ENCODE measurements around the gene IL37. TPM values are rescaled to one million over a fixed set of nuclear protein-coding genes. Genes with fewer than 3 reads are reported as not detected.

Gene IL37
- total RNA-seq, 1 experiment from 2014 or later, result 1.0 TPM

DNA sequence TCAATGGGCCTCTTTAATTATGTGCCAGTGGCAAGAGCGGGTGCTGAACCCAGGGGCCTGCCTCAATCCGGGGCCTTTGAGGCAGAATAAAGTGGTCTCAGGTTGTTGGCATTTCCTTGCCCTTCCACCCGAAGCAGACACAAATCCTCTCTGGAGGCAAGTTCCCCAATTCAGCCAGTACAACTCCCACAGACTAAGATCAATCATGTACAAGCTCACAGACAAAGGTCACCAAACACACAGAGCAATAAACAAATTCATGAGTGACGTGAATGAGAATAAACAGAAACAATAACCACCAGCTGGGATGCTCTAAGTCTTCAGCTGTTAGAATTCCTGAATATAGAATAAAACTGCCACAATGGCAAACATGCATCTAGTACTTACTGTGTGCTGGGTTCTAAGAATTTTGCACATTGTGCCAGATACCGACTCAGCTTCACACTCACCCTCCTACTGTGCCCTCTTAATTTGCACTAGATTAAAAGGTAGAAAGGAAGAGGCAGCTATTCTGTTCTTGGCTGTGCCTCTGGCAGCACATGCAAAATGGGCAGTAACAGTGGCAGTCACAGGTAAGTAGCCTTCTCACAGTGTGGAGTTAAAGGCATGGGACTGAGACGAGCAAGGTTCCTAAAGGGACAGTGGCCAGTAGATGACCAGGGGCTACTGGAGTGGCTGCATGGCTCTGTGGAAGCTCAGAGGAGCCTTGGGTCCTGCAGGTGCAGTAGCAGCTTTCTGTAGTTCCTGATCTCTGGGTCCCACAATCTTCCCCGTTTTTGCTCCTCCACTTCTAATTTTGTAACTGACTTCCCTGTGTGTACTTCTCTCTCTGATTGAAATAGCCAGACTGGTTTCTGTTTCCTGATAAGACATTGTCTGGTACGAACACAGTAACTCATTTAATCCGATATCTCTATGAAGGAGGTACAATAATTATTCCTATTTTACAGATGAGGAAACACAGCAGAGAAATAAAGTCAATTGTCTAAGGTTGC, 39.8 kb upstream of the IL37 start:
- no peak for DNase-seq
- Histone ChIP-seq H4K20me1 (ENCODE audit: insufficient read depth) (no peaks in the 10 kb centered on the region), H3K27ac (no peak overlapping the region), H2AFZ (no peak overlapping the region), H3K27me3 (ENCODE audit: insufficient read depth, low read depth) (no peaks in the 10 kb centered on the region), H3K4me2 (no peak overlapping the region), H3K9me3 (ENCODE audit: insufficient read depth, low read depth) (no peaks in the 10 kb centered on the region; the same call in 1 of the 2 replicates), H3K9me2 (ENCODE audit: insufficient read depth) (no peaks in the 10 kb centered on the region), H3K4me1 (replicated peaks; ENCODE audit: insufficient read depth) (peaks cover 34% of the 10 kb centered on the region), H3K36me3 (ENCODE audit: low read depth) (no peaks in the 10 kb centered on the region), H3K4me3 (no peak overlapping the region), H3F3A (ENCODE audit: insufficient read depth, low read depth) (peaks cover 28% of the 10 kb centered on the region), H3K79me2 (ENCODE audit: low read depth) (no peaks in the 10 kb centered on the region)
- ChIA-PET POLR2A (ENCODE audit: unreplicated experiment) (no interaction called here), CTCF (no interaction called here)
- TF ChIP-seq EZH2 (IDR thresholded peaks at IDR 0.05; ENCODE audit: low read depth), result no peak
- TF ChIP-seq, protein P1, sequence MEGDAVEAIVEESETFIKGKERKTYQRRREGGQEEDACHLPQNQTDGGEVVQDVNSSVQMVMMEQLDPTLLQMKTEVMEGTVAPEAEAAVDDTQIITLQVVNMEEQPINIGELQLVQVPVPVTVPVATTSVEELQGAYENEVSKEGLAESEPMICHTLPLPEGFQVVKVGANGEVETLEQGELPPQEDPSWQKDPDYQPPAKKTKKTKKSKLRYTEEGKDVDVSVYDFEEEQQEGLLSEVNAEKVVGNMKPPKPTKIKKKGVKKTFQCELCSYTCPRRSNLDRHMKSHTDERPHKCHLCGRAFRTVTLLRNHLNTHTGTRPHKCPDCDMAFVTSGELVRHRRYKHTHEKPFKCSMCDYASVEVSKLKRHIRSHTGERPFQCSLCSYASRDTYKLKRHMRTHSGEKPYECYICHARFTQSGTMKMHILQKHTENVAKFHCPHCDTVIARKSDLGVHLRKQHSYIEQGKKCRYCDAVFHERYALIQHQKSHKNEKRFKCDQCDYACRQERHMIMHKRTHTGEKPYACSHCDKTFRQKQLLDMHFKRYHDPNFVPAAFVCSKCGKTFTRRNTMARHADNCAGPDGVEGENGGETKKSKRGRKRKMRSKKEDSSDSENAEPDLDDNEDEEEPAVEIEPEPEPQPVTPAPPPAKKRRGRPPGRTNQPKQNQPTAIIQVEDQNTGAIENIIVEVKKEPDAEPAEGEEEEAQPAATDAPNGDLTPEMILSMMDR (conservative IDR thresholded peaks at IDR 0.05), result no peak
- no TSS peak for BruUV-seq (replicated peaks)
- intact Hi-C loops (cut with micrococcal nuclease; ENCODE audit: unreplicated experiment), result no loop called here

DNA sequence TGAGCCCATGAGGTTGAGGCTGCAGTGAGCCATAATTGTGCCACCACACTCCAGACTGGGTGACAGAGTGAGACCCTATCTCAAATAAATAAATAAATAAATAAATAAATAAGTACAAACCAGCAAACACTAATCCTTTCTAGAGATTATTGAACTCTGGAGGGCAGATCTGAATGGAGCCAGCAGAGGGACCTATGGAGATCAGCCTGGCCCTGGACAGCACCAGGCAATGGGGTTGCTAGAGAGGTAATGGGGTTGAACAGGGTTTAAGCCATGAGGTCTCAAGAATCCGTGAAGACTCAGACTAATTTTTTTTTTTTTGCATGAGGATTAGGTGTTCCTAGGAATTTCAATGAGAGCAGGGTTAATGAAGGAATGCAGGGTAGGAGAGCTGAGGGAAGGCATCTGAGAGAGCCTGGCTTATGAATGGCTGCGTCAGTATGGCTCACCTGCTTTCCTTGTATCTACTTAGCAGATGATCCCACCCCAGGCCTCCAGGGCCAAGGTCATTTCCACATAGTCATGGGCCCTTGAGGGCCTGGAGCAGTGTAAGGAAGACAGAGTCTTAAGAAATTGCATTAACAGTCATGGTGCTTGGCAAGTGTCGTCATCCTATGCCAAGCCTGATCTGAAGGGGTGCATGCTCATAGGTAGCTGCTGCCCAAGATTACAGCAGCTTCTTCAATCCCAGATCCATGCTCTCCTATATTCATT, 34.6 kb upstream of the IL37 start:
- Histone ChIP-seq H3K79me2 (ENCODE audit: low read depth) (no peaks in the 10 kb centered on the region), H3K4me3 (no peak overlapping the region), H3K4me2 (no peak overlapping the region), H3K9me2 (ENCODE audit: insufficient read depth) (no peaks in the 10 kb centered on the region), H3K9me3 (ENCODE audit: insufficient read depth, low read depth) (no peaks in the 10 kb centered on the region), H3K36me3 (ENCODE audit: low read depth) (no peaks in the 10 kb centered on the region), H3K4me1 (replicated peaks; ENCODE audit: insufficient read depth) (peaks cover 26% of the 10 kb centered on the region), H3K27ac (no peak overlapping the region), H4K20me1 (ENCODE audit: insufficient read depth) (no peaks in the 10 kb centered on the region), H3F3A (ENCODE audit: insufficient read depth, low read depth) (0 out of 2 replicates have a peak, but pooled peaks cover under 1% of the 10 kb centered on the region), H2AFZ (no peak overlapping the region), H3K27me3 (ENCODE audit: insufficient read depth, low read depth) (no peaks in the 10 kb centered on the region)
- POLR2A ChIA-PET (ENCODE audit: unreplicated experiment), result no interaction called here
- BruUV-seq (replicated peaks), result no TSS peak
- intact Hi-C loops (cut with micrococcal nuclease; ENCODE audit: unreplicated experiment), result no loop called here
- CTCF ChIA-PET, result no interaction called here
- TF ChIP-seq, protein P1 (conservative IDR thresholded peaks at IDR 0.05), result no peak
- no peak for TF ChIP-seq EZH2 (IDR thresholded peaks at IDR 0.05; ENCODE audit: low read depth)
- DNase-seq, result no peak

DNA sequence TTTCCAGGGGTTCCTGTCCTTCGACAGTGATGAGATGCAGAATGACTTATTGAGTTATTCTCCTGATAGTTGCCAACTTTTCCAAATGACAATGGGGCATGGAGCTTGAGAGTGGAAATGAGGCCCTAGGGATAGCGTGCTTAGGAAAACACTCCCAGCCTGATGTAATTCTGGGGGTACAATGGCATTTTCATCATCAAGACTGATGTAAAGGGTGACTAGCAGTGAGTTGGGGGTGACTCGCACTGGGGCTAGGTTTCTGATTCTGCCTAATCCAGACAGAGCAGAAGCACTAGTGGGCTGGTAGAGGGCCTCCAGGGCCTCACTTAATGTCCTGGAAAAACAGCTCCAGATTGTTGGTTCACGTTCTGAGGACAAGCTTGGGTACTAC, 34.0 kb upstream of the IL37 start:
- H3K4me1 ChIP-seq (replicated peaks; ENCODE audit: insufficient read depth), result peaks cover 31% of the 10 kb centered on the region
- H3K27me3 ChIP-seq (ENCODE audit: insufficient read depth, low read depth), result no peaks in the 10 kb centered on the region
- no peak overlapping the region for H3K4me3 ChIP-seq
- H2AFZ ChIP-seq, result no peak overlapping the region
- H3K9me2 ChIP-seq (ENCODE audit: insufficient read depth), result no peaks in the 10 kb centered on the region
- ChIA-PET CTCF (no interaction called here), POLR2A (ENCODE audit: unreplicated experiment) (no interaction called here)
- H3K9me3 ChIP-seq (ENCODE audit: insufficient read depth, low read depth), result no peaks in the 10 kb centered on the region
- TF ChIP-seq, protein P1 (conservative IDR thresholded peaks at IDR 0.05), result no peak
- TF ChIP-seq EZH2 (IDR thresholded peaks at IDR 0.05; ENCODE audit: low read depth), result no peak
- intact Hi-C loops (cut with micrococcal nuclease; ENCODE audit: unreplicated experiment), result no loop called here
- 0 out of 2 replicates have a peak overlapping the region, but pooled peaks have one; percentile 11 for H3K27ac ChIP-seq
- 0 out of 2 replicates have a peak, but pooled peaks cover 6% of the 10 kb centered on the region for H3F3A ChIP-seq (ENCODE audit: insufficient read depth, low read depth)
- H3K4me2 ChIP-seq, result no peak overlapping the region
- H3K36me3 ChIP-seq (ENCODE audit: low read depth), result no peaks in the 10 kb centered on the region
- H3K79me2 ChIP-seq (ENCODE audit: low read depth), result no peaks in the 10 kb centered on the region
- no peak for DNase-seq
- no peaks in the 10 kb centered on the region for H4K20me1 ChIP-seq (ENCODE audit: insufficient read depth)
- BruUV-seq (replicated peaks), result no TSS peak
